Fibroblast of lung (primary cell): ENCODE measurements around the gene RHBDL3. TPM values are rescaled to one million over a fixed set of nuclear protein-coding genes. Genes with fewer than 3 reads are reported as not detected.

ENCODE experiments used
- DNase-seq, 2 donors: peaks; one replicate each; pipeline versions ENCODE4 v3.0.0 to v3.0.0-alpha.2; 2010; ENCODE audit warnings: low read depth in 2 of 2
- H2AFZ ChIP-seq: 2 replicates; pipeline ENCODE4 v1.5.1; 2012; ENCODE audit warnings: low read length, control low read depth, inconsistent platforms
- H3K27ac ChIP-seq: 2 replicates; pipeline ENCODE4 v1.5.1; 2011; ENCODE audit warnings: low read length, control low read depth; ENCODE audit not compliant: insufficient read depth
- H3K27me3 ChIP-seq: 2 replicates; pipeline ENCODE4 v1.5.1; 2011; ENCODE audit warnings: mild to moderate bottlenecking, low read length; ENCODE audit not compliant: control insufficient read depth, insufficient read depth
- H3K36me3 ChIP-seq: 2 replicates; pipeline ENCODE4 v1.5.1; 2011; ENCODE audit warnings: low read length; ENCODE audit not compliant: control insufficient read depth, insufficient read depth
- H3K4me1 ChIP-seq: 2 replicates; pipeline ENCODE4 v1.5.1; 2011; ENCODE audit warnings: low read length; ENCODE audit not compliant: control insufficient read depth, insufficient read depth; ENCODE audit errors: extremely low read depth
- H3K4me2 ChIP-seq: 2 replicates; pipeline ENCODE4 v1.5.1; 2011; ENCODE audit warnings: low read length, control low read depth; ENCODE audit not compliant: insufficient read depth; ENCODE audit errors: extremely low read depth
- H3K4me3 ChIP-seq, 4 experiments: fragments of 200-600 bp in 1 of 4; sonication (generic) in 1 of 4; replicated peaks in 1 of 4; 2 replicates each; pipeline ENCODE4 v1.5.1; 2011 to 2016; ENCODE audit warnings: low read length in 4 of 4, low read depth in 3 of 4, mild to moderate bottlenecking in 3 of 4, control low read depth in 2 of 4, inconsistent platforms in 1 of 4, mixed read lengths in 1 of 4; ENCODE audit not compliant: insufficient read depth in 1 of 4; ENCODE audit errors: control extremely low read depth in 1 of 4
- H3K79me2 ChIP-seq: 2 replicates; pipeline ENCODE4 v1.5.1; 2012; ENCODE audit warnings: mild to moderate bottlenecking, low read length, inconsistent platforms; ENCODE audit not compliant: control insufficient read depth, insufficient read depth
- H3K9ac ChIP-seq: 2 replicates; pipeline ENCODE4 v1.5.1; 2011; ENCODE audit warnings: mild to moderate bottlenecking, low read length, control low read depth; ENCODE audit not compliant: insufficient read depth
- H3K9me3 ChIP-seq: 2 replicates; pipeline ENCODE4 v1.5.1; 2012; ENCODE audit warnings: low read depth, low read length; ENCODE audit not compliant: control insufficient read depth, insufficient read depth
- H4K20me1 ChIP-seq: 2 replicates; pipeline ENCODE4 v1.5.1; 2011; ENCODE audit warnings: low read length; ENCODE audit not compliant: control insufficient read depth, insufficient read depth; ENCODE audit errors: extremely low read depth
- EZH2 ChIP-seq: IDR thresholded peaks from 2 replicates; pipeline ENCODE4 v1.5.1; 2012; ENCODE audit warnings: low read length, control low read depth, mild to moderate bottlenecking; ENCODE audit errors: missing control alignments
- polyA plus RNA-seq, 2 donors: library from polyadenylated mRNA; depleted of rRNA in 1 of 2; stranded (reverse) in 1 of 2; unstranded in 1 of 2; fragments of >200 nt; gene quantifications; 2 replicates each; pipeline ENCODE4 v1.2.1, GENCODE V29; 2011 to 2012; ENCODE audit warnings: missing spikeins in 1 of 2
- total RNA-seq: library from RNA; depleted of rRNA; stranded (reverse); fragments of >200 nt; gene quantifications from 2 replicates; pipeline ENCODE4 v1.2.1, GENCODE V29; 2014
- TF ChIP-seq, protein P1 (sequence below), 2 donors: IDR thresholded peaks in 1 of 2; conservative IDR thresholded peaks in 1 of 2; 1 replicate in 1 of 2; 2 replicates in 1 of 2; pipeline ENCODE4 v1.5.1; 2011 to 2012; ENCODE audit warnings: low read length in 2 of 2, control low read depth in 1 of 2, inconsistent platforms in 1 of 2, low read depth in 1 of 2, mild to moderate bottlenecking in 1 of 2

Gene RHBDL3
- total and polyA plus RNA-seq, 2 donors (not counting 1 experiment from before 2014, with no cell fraction given), result 0.17 to 0.43 TPM

GRCh38 chr17:32277284-32277683 lies 11.7 kb downstream of the RHBDL3 start:
- DNase-seq, result peak; percentile 46 to 48
- TF ChIP-seq, protein P1, sequence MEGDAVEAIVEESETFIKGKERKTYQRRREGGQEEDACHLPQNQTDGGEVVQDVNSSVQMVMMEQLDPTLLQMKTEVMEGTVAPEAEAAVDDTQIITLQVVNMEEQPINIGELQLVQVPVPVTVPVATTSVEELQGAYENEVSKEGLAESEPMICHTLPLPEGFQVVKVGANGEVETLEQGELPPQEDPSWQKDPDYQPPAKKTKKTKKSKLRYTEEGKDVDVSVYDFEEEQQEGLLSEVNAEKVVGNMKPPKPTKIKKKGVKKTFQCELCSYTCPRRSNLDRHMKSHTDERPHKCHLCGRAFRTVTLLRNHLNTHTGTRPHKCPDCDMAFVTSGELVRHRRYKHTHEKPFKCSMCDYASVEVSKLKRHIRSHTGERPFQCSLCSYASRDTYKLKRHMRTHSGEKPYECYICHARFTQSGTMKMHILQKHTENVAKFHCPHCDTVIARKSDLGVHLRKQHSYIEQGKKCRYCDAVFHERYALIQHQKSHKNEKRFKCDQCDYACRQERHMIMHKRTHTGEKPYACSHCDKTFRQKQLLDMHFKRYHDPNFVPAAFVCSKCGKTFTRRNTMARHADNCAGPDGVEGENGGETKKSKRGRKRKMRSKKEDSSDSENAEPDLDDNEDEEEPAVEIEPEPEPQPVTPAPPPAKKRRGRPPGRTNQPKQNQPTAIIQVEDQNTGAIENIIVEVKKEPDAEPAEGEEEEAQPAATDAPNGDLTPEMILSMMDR (conservative IDR thresholded peaks at IDR 0.05 in 1 of 2, IDR thresholded peaks at IDR 0.05 in 1 of 2; ENCODE audit: low read depth in 1 of 2, low read length in 2 of 2), result no peak
- TF ChIP-seq EZH2, result no peak
- no peaks in the 10 kb centered on the region for H3K9me3 ChIP-seq

DNA sequence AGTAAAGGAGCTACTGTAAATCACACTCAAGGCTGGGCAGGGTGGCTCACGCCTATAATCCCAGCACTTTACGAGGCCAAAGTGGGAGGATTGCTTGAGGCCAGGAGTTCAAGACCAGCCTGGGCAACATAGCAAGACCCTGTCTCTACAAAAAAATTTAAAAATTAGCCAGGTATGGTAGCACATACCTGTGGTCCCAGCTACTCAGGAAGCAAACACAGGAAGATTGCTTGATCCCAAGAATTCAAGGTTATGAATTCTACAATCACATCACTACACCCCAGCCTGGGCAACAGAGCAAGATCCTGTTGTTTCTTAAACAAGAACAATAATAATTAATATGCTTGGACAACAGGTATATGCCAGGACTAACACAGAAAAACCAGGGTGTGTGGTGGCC lies 13.2 kb downstream of the RHBDL3 start:
- no peaks in the 10 kb centered on the region for H3K79me2 ChIP-seq
- TF ChIP-seq, protein P1 (conservative IDR thresholded peaks at IDR 0.05 in 1 of 2, IDR thresholded peaks at IDR 0.05 in 1 of 2; ENCODE audit: low read depth in 1 of 2, low read length in 2 of 2), result no peak
- TF ChIP-seq EZH2, result no peak
- H2AFZ ChIP-seq, result no peak overlapping the region
- no peaks in the 10 kb centered on the region for H3K36me3 ChIP-seq
- H3K4me3 ChIP-seq, result no peak overlapping the region
- H3K4me1 ChIP-seq, result peaks cover 13% of the 10 kb centered on the region
- no peak overlapping the region for H3K4me2 ChIP-seq
- no peak overlapping the region for H3K27ac ChIP-seq
- H3K27me3 ChIP-seq, result peaks cover 2% of the 10 kb centered on the region
- no peaks in the 10 kb centered on the region for H3K9me3 ChIP-seq
- DNase-seq, result no peak
- H4K20me1 ChIP-seq, result no peaks in the 10 kb centered on the region
- H3K9ac ChIP-seq, result no peak overlapping the region

More at GRCh38 chr17:32277284-32277683, 11.7 kb downstream of the RHBDL3 start:
- Histone ChIP-seq H3K4me1 (peaks cover 13% of the 10 kb centered on the region), H3K36me3 (no peaks in the 10 kb centered on the region), H3K27me3 (peaks cover 2% of the 10 kb centered on the region), H4K20me1 (no peaks in the 10 kb centered on the region), H3K9ac (no peak overlapping the region), H3K79me2 (no peaks in the 10 kb centered on the region), H3K27ac (no peak overlapping the region), H3K4me3 (no peak overlapping the region), H3K4me2 (no peak overlapping the region), H2AFZ (no peak overlapping the region)

- TF ChIP-seq, protein P1 (conservative IDR thresholded peaks at IDR 0.05 in 1 of 2, IDR thresholded peaks at IDR 0.05 in 1 of 2; ENCODE audit: low read depth in 1 of 2, low read length in 2 of 2), result no peak
- no peak for TF ChIP-seq EZH2
- Histone ChIP-seq H3K27ac (no peak overlapping the region), H3K36me3 (no peaks in the 10 kb centered on the region)
Observed at GRCh38 chr17:32279891-32280716, 14.5 kb downstream of the RHBDL3 start.

More at GRCh38 chr17:32279891-32280716, 14.5 kb downstream of the RHBDL3 start:
- H3K4me3 ChIP-seq, result no peak overlapping the region
- peaks cover 12% of the 10 kb centered on the region for H3K4me1 ChIP-seq
- H3K27me3 ChIP-seq, result peaks cover 4% of the 10 kb centered on the region
- no peak for DNase-seq
- no peak overlapping the region for H3K4me2 ChIP-seq
- H3K9me3 ChIP-seq, result no peaks in the 10 kb centered on the region
- H3K79me2 ChIP-seq, result no peaks in the 10 kb centered on the region
- no peaks in the 10 kb centered on the region for H4K20me1 ChIP-seq
- H3K9ac ChIP-seq, result no peak overlapping the region
- no peak overlapping the region for H2AFZ ChIP-seq
